ENCODE data around the gene FBXL15.

Gene FBXL15

DNA sequence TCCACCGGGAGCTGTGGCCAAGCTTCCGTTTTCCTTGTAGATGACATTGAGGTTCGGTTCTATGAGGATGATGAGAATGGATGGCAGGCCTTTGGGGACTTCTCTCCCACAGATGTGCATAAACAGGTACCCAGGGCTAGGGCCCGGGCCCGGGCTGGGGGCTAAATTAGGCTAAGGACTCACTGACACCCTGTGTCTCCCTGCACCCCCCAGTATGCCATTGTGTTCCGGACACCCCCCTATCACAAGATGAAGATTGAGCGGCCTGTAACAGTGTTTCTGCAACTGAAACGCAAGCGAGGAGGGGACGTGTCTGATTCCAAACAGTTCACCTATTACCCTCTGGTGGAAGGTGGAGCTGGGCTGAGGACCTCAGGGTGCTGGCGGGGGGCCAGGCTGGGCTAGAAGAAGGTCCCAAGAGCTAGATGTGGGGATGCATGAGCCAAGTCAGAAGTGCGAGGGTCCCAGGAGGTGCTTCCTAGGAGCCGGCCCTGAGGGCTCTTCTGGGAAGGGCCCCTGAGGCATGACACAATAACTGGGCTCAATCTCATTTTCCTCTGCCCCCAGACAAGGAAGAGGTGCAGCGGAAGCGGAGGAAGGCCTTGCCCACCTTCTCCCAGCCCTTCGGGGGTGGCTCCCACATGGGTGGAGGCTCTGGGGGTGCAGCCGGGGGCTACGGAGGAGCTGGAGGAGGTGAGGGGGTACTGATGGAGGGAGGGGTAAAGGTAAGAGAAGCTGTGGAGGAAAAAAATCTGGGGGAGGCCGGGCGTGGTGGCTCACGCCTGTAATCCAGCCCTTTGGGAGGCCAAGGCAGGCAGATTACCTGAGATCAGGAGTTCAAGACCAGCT lies 22.2 kb upstream of the FBXL15 start:
- no peak for DNase-seq

DNA sequence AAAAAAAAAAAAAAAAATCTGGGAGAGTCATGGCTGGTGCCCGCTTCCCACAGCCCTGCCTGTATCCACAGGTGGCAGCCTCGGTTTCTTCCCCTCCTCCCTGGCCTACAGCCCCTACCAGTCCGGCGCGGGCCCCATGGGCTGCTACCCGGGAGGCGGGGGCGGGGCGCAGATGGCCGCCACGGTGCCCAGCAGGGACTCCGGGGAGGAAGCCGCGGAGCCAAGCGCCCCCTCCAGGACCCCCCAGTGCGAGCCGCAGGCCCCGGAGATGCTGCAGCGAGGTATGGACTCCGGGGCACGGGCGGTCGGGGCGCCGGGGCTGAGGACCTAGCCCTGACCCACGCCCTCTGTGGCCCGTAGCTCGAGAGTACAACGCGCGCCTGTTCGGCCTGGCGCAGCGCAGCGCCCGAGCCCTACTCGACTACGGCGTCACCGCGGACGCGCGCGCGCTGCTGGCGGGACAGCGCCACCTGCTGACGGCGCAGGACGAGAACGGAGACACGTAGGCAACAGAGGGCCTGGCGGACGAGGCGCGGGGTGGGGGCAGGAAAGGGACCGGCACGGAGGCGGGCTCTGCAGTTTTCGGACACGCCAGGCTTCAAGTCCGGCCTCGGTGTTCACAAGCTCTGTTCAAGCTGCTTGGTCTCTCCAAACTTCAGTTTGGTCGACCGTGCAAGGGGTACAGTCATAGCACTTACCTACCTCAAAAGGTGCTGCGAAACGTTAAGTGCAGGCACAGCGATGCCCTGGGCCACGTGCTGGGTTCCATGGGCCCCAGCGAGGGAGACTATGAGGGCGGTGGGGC lies 21.2 kb upstream of the FBXL15 start:
- DNase-seq = peak; percentile 73 to 90 (median 83)

DNA sequence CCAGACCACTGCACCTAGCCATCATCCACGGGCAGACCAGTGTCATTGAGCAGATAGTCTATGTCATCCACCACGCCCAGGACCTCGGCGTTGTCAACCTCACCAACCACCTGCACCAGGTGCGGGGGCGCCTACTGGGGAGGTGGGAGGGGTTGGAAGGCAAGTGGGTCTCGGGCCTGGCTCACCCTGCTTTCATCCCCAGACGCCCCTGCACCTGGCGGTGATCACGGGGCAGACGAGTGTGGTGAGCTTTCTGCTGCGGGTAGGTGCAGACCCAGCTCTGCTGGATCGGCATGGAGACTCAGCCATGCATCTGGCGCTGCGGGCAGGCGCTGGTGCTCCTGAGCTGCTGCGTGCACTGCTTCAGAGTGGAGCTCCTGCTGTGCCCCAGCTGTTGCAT lies 20.6 kb upstream of the FBXL15 start:
- no peak for DNase-seq

DNA sequence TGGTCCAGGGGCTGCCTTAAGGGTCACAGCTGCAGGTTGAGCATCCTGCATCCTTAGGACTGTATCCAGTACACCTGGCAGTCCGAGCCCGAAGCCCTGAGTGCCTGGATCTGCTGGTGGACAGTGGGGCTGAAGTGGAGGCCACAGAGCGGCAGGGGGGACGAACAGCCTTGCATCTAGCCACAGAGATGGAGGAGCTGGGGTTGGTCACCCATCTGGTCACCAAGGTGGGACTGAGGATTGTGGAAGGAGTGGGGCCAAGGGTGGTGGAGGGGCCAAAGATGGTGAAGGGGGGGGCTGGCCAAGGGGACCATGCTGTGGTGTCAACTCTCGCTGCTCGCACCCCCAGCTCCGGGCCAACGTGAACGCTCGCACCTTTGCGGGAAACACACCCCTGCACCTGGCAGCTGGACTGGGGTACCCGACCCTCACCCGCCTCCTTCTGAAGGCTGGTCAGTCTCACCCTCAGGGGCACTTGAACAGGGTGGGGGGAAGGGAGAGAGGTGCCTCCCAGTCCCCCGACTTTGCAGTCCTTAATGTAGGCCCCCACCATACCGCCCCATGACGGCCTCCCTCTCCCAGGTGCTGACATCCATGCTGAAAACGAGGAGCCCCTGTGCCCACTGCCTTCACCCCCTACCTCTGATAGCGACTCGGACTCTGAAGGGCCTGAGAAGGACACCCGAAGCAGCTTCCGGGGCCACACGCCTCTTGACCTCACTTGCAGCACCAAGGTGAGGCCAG lies 19.9 kb upstream of the FBXL15 start:
- no peak for DNase-seq

DNA sequence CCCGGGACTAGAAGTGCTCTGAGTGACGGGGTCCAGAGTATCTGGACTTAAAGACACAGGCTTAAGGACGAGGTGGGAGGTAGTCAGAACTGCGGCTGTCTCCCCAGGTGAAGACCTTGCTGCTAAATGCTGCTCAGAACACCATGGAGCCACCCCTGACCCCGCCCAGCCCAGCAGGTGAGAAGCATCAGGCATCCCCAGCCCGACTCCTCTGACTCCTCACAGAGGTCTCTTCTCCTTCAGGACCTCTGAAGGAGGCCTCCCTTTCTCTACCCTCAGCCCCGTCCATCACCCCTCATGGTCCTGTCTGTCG lies 19.3 kb upstream of the FBXL15 start:
- DNase-seq = no peak

DNA sequence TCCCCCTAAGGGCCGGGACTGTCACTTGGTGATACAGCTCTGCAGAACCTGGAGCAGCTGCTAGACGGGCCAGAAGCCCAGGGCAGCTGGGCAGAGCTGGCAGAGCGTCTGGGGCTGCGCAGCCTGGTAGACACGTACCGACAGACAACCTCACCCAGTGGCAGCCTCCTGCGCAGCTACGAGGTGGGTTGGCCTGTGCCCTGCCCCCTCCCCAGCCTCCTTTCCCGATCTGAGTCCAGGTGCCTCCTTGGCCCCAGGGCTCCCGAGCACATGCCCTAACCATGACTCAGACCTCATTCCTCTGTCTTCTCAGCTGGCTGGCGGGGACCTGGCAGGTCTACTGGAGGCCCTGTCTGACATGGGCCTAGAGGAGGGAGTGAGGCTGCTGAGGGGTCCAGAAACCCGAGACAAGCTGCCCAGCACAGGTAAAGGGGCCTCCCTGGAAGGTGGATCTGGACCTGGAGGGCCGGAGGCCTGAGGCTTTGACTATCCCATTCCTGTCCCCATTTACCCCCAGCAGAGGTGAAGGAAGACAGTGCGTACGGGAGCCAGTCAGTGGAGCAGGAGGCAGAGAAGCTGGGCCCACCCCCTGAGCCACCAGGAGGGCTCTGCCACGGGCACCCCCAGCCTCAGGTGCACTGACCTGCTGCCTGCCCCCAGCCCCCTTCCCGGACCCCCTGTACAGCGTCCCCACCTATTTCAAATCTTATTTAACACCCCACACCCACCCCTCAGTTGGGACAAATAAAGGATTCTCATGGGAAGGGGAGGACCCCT lies 18.7 kb upstream of the FBXL15 start:
- DNase-seq = no peak

DNA sequence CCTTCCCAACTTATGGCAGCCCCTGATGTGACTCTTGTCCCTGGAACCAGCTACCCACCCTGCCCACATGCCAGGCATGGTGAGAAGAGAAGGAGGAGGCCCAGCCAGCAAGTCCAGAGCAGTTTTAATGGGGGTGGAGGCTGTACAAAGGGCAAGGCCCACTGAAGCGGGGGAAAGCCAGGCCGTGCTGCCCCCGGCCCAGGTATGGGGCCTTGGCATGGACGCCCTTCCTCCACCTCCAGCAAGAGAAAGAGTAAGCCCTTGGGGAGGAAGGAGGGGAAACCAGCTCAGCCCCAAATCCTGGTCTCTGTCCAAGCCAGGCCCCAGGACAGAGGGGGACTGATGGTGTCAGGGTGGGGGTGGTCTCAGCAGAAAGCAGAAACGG lies 18.1 kb upstream of the FBXL15 start:
- DNase-seq = no peak

DNA sequence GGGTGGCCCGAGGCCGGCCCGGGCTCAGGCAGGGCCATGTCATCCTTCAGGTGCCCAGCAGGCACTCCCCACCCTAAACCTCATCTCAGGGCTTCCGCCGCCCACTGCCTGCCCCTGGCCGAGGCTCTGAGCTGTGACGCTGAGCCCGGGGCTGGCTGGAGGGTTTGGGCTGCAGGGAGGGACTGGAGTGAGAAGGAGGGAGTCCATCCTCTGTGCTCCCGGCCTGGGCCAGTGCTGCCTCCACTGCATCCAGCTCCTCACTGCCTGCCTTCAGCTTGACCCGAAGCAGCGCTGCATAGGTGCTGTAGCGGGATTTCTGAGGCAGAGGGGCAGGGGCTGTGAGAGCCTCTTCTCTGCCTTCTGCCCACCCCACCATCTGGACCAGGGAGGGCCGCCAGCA lies 17.5 kb upstream of the FBXL15 start:
- no peak for DNase-seq

DNA sequence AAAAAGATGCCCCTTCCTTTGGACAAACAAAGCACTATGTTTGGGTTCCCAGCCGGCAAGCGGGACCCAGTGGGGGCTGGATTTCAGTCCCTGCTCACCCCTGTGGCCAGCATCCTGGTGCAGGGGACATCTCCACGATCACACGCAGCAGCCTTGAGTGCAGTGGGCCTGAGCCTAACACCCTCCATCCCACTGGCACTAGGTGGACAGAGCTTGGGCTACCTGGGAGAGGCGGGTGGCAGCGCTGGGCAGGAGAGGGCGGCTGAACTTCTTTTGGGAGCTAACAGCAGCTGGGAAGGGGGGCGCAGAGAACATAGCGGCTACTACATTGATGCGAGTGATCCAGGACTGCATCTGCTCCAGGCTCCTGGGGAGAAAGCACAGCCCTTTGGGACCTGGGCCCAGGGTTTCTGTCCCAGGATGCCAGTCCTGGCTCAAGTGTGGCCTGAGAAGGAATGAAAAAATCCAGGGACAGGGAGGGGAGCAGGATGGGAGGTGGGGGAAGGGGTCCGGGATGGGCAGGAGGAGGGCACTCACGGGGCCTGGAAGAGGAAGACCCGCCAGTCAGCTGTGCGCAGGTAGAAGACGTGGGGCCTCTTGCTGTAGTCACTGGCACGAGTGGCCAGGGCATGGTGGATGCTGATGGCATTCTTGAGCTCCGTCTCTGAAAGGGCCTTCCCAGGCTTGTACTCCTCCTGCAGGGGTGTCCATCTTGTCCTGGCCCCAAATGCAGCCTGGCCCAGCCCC lies 16.1 kb upstream of the FBXL15 start:
- DNase-seq = no peak

DNA sequence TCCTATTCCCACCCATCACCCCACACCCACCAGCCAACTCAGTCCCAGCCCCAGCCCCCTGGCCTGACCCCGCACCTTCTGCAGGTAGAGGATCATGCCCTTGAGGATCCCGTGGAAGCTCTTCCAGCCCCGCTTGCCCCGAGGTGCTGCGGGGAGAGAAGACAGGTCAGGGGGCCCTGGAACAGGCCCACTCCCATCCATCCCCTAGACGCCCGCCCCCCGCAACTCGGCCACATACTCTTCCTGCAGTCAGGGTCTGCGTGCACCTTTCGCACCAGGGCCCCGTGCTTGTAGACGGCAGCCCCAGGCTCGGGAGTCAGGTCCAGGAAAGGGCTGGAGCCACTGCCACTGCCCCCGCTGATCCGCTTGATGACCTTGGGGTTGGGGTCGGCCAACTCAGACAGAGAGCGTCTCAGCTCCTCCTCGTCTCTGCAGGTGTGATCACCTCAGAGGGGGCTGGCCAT lies 15.5 kb upstream of the FBXL15 start:
- DNase-seq = no peak

DNA sequence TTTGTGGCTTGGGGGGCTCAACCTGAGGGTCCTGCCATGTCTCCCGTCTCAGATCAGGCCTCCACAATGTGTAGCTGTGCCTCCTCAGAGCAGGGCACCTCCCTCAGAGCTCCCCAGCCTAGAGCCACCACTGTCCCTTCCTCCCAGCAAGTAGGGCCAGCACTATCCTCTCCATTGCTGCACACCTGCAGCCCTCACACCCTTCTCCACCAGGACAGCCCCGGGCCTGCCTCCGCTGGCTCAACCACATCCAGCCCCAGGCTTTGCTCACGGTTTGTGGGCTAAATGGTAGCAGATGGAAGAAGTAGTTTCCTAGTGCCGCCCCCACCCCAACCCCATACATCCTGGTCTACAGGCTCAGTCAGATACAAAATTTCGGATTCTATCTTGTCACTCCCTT lies 15.0 kb upstream of the FBXL15 start:
- DNase-seq = no peak

DNA sequence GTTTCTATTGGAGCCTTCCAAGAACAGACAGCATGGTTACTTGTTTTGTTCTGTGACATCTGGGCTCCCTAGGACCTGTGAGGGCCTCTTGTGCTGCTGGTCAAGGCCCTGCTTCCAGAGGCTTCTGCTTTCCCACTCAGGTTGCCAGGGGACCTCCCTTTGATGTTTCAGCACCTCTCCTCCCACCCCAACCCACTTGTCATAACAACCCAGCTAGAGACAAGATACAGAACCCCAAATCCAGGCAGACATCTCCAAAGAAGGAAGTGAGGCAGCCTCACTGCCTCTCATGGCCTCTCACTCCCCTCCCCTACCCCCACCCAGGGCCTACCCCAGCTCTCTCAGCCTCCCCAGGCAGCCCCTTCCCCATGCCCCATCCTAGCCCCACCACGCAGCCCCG lies 13.8 kb upstream of the FBXL15 start:
- no peak for DNase-seq

DNA sequence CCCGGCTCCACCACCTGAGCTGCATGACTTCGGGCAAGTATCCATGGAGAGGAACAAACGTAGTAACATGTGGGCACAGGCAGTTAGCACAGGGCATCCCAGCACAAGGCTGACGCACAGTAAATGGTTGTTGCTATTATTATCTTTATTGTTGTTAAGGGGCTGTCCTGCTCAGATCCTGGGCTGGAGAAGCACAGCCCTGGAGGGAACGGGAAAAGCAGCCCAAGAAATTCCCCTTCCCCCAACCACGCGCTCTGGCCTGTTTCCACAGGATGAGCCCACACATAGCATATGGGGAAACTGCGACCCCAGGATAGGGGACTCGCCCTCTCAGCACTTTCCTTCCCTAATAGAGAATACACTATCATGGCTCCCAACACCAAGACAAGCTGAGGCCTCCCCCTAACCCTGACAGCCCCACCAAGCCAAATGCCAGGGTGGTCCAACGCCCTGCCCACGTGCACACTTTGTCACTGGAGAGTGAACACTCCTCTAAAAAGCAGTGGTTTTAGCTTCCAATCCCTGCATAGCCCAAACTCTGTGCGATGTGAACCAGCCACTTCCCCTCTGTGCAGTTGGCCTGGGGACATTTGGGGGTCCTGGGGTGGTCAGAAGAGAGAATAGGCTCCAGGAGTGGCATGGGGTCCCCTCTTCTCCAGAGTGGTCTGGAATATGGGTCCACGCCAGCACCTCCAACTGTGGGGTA lies 13.1 kb upstream of the FBXL15 start:
- no peak for DNase-seq

DNA sequence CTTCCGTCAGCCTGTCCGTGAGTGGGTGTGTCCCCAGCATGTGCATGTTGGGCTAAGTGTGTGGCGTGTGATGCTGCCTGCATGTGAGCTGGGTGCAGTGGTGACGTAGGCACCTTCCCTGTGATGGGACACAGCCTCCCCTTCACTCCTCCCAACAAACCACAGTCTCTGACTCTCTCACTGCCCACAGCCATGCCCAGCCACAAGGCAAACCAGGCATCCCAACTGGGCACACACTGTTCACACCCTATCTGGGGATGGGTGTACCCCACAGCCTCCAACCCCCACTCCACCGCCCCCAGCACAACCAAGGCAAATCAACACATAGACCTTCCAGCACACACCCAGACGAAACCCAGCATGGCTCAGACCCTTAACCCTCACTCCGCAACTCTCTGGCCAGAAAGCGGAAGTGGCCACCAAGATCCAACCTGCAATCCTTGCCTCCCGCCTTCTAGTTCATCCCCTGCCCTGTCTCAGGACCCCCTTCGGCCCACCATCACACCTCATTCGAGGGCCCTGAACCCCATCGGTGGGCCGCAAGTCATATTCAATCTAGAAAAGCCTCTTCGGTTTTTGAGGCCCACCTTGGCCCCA lies 12.4 kb upstream of the FBXL15 start:
- DNase-seq = peak in 1 of 5 donors; percentile 11

DNA sequence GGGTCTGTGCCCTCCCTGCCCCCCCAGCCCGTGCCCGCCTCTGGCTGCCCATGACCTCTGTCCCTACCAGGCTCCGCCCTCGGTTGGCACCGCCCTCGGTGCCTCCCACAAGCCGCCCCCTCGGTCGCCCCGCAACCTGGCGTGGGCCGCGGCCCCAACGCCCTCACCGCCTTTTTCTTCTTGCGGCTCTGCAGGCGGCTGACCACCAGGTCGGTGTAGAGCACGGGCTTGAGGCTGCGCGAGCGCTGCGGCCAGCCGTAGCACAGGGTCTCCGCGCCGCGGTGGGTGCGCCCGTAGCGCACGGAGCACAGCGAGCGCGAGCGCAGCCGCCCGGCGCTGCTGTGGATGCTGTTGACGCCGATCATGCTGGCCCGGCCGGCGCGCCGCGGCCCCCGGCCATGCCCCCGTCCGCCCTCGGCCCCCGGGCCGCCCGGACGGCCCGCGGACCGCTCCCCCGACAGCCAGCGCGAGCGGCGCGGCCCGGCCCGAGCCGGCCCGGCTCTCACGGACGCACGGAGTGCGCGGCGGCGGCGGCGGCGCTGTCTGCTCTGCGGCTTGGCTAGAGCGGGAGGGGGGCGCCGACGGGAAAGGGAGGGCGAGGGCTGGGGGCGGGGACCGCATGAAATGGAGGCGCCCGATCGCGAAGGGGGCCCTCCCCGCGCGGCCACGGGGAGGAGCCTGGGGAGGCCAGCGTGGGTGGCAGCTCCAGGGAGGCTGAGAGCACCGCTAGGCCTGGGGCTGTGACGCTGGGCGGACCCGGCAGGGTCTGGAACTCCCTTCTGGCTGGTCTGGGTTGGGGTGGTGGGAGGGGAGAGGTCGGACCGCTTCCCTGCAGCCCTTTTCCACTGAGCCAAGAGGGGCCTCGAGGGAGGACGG lies 11.7 kb upstream of the FBXL15 start:
- DNase-seq = peak; percentile 40 to 67 (median 58)

DNA sequence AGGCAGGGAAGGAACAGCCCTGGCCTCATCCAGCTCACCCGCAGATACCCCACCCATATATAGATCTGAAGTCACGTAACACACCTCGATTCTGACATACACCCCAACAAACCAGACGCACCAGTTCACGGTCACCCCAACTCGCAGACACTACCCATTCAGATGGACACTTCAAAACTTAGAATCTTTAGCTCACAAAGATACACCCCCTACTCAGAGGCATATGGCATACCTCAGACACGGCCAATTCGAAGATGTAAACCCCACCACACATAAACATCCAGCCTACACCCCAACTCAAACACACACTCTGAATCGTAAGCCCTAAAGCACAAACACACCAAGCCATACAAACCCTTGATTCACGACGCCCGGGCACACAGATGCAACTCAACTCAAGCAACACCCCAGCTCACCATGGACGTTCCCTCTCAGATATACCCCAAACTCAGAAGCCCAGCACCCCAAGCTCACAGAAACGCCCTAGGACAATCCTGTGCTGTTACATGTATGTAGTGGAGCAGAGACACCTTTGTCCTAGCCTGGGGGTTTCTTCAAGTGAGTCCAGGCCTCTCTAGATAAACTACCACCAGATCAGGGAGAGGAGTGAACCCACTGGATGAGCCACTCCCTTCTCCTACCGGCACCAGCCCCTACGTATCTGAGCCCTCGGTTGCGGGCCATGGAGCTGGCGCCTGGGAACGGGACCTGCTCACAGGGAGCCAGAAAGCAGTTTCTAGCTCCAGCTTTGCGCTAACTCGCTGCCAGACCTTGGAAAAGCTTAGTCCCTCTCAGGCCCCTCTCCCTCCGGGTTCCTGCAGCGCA lies 10.8 kb upstream of the FBXL15 start:
- DNase-seq = no peak

DNA sequence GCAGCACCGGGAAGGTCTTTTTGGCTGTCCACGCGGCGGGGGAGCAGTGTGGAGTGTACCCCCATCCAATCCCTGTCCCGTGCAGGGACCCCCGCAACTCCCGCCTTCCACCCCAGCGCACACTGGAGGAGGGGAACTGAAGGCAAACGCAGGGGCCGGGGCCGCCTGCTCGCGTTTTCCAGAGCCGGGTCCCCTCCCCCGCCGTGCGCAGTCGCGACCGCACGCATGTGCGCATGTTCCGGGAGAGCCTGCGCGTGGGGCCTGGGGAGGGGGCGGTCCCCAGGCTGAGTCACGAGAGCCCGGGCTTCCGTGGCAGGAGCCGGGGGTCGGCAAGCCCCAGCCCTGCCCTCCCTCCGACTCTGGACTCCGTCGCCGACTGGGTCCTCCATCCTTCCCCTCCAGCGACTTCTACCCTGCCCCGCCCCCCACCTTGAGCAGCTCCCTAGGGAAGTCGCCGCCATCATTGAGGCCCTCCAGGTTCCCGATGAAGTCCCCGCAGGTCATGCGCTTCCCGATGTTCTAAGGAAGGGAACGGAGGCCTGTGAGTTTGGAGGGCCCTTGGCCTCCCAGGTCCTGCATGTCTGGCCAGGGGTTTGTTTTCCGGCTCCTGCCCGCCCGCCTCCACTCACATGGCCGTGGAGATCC lies 10.1 kb upstream of the FBXL15 start:
- peak in 2 of 5 donors; percentile 45 to 46 for DNase-seq

All from T-helper 1 cell (primary cell).